Measurements from ENCODE around the gene KRTAP17-1. TPM values are rescaled to one million over a fixed set of nuclear protein-coding genes. Genes with fewer than 3 reads are reported as not detected.

The KRTAP17-1 gene
- not detected in 2 replicates for total RNA-seq (2012; rRNA removed)
- polyA plus RNA-seq (2012; rRNA removed), result not detected in 2 replicates
- polyA plus RNA-seq (2012; cell fraction: cytosol; rRNA removed), result not detected in 2 replicates
- not detected in 2 replicates for polyA plus RNA-seq (2012; cell fraction: nucleus; rRNA removed; ENCODE audit: low replicate concordance)
- not detected for Bru-seq, nascent RNA
- not detected for BruChase-seq, experiment 1, labeled RNA remaining after a 6-hour chase
- not detected for BruChase-seq, experiment 2, labeled RNA remaining after a 2-hour chase
- long read RNA-seq, result 0 reads

GRCh38 chr17:41315204-41315794 lies at the start of gene KRTAP17-1:
TSS of gene KRTAP17-1 (minus strand) at chr17:41315710. CDS start at chr17:41315650, 60 bp downstream.
- Histone ChIP-seq H3K4ac (ENCODE audit: low read depth, low read length) (no peak within 1 kb of the TSS), H2BK20ac (ENCODE audit: low read depth, low read length) (no peak within 1 kb of the TSS), H2BK5ac (ENCODE audit: low read depth, low read length, poor library complexity, severe bottlenecking) (no peak within 1 kb of the TSS), H4K91ac (ENCODE audit: insufficient read depth, low read depth, low read length) (no peak within 1 kb of the TSS), H3K18ac (ENCODE audit: low read depth, low read length) (no peak within 1 kb of the TSS), H2BK120ac (ENCODE audit: low read depth, low read length) (no peak within 1 kb of the TSS), H3K36me3 (ENCODE audit: control insufficient read depth, insufficient read depth, low read length) (no peaks in the 10 kb centered on the region), H3K56ac (ENCODE audit: extremely low read depth, insufficient read depth, low read length) (no peak within 1 kb of the TSS), H3K4me3 (ENCODE audit: insufficient read depth, low read depth, low read length) (no peak within 1 kb of the TSS), H4K20me1 (ENCODE audit: insufficient read depth, low read length) (no peaks in the 10 kb centered on the region), H3K23ac (ENCODE audit: low read depth, low read length) (no peak within 1 kb of the TSS), H3K14ac (replicated peaks; ENCODE audit: low read depth, low read length) (no peak within 1 kb of the TSS), H2AFZ (replicated peaks; ENCODE audit: low read length, poor library complexity) (peak within 1 kb of the TSS; percentile 9), H3K79me1 (ENCODE audit: low read depth in 1 of 2, low read length in 2 of 2) (no peaks in the 10 kb centered on the region), H3K27ac (ENCODE audit: insufficient read depth, low read length) (no peak within 1 kb of the TSS), H3K9me1 (ENCODE audit: insufficient read depth, low read length) (no peaks in the 10 kb centered on the region), H2BK15ac (ENCODE audit: low read depth, low read length) (no peak within 1 kb of the TSS), H2AK5ac (ENCODE audit: low read depth, low read length) (peak within 1 kb of the TSS; percentile 65; the same call in 1 of the 2 replicates), H3K4me1 (ENCODE audit: control insufficient read depth, insufficient read depth, low read length) (no peaks in the 10 kb centered on the region), H4K5ac (ENCODE audit: low read depth, low read length) (no peak within 1 kb of the TSS), H3K9ac (ENCODE audit: low read depth, low read length) (no peak within 1 kb of the TSS), H3K4me2 (ENCODE audit: low read depth, low read length) (no peak within 1 kb of the TSS), H2AK9ac (replicated peaks; ENCODE audit: low read depth, low read length, poor library complexity) (no peak within 1 kb of the TSS), H3K27me3 (ENCODE audit: control insufficient read depth, insufficient read depth, low read length) (peaks cover 5% of the 10 kb centered on the region), H4K8ac (ENCODE audit: low read depth in 2 of 2, low read length in 2 of 2) (no peak within 1 kb of the TSS), H3K9me3 (ENCODE audit: control insufficient read depth, insufficient read depth, low read length) (no peaks in the 10 kb centered on the region; the same call in 1 of the 2 replicates)
- POLR2A ChIA-PET (ENCODE audit: unreplicated experiment), result no interaction called here
- dilution Hi-C loops (cut with HindIII; ENCODE audit: low sequenced_read_pairs, unreplicated experiment), result no loop called here
- BruUV-seq (replicated peaks), result no TSS peak
- in situ Hi-C loops (cut with MboI; ENCODE audit: low sequenced_read_pairs), result loop anchor here (10.0 kb wide), 1 partner anchor 60 kb away; no protein-coding TSS in a partner anchor
- ATAC-seq (ENCODE audit: low read depth), result no peak
- 100% methylated on average over 2 of the region's 24 CpGs; no CpG with 5 or more reads in 1 of the 2 experiments for WGBS, 2 experiments (ENCODE audit: extremely low coverage in 2 of 2, insufficient read length in 1 of 2)
- intact Hi-C loops (cut with micrococcal nuclease), result no loop called here
- DNase-seq, result no peak
- CTCF ChIA-PET, result no interaction called here
- TF ChIP-seq, protein P1, sequence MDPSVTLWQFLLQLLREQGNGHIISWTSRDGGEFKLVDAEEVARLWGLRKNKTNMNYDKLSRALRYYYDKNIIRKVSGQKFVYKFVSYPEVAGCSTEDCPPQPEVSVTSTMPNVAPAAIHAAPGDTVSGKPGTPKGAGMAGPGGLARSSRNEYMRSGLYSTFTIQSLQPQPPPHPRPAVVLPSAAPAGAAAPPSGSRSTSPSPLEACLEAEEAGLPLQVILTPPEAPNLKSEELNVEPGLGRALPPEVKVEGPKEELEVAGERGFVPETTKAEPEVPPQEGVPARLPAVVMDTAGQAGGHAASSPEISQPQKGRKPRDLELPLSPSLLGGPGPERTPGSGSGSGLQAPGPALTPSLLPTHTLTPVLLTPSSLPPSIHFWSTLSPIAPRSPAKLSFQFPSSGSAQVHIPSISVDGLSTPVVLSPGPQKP (IDR thresholded peaks at IDR 0.05; ENCODE audit: borderline replicate concordance, low read depth, low read length), result no peak
- TF ChIP-seq FOS (IDR thresholded peaks at IDR 0.05; ENCODE audit: low read depth, low read length) (no peak), RAD21 (IDR thresholded peaks at IDR 0.05; ENCODE audit: low read length) (no peak), MXI1 (IDR thresholded peaks at IDR 0.05; ENCODE audit: borderline replicate concordance, low read depth, low read length) (no peak), CTCF (conservative IDR thresholded peaks at IDR 0.05; ENCODE audit: low read depth, low read length) (no peak), MAZ (IDR thresholded peaks at IDR 0.05; ENCODE audit: borderline replicate concordance, low read depth, low read length) (no peak), CHD1 (IDR thresholded peaks at IDR 0.05; ENCODE audit: low read depth, low read length) (no peak), BHLHE40 (IDR thresholded peaks at IDR 0.05; ENCODE audit: low read depth, low read length) (no peak), RFX5 (IDR thresholded peaks at IDR 0.05; ENCODE audit: low read depth, low read length) (no peak), RCOR1 (IDR thresholded peaks at IDR 0.05; ENCODE audit: insufficient replicate concordance, low read length) (no peak), MAFK (IDR thresholded peaks at IDR 0.05; ENCODE audit: low read depth, low read length) (no peak), NFE2L2 (IDR thresholded peaks at IDR 0.05; ENCODE audit: low read depth, low read length) (no peak), SMC3 (IDR thresholded peaks at IDR 0.05; ENCODE audit: low read depth, low read length) (no peak), POLR2A (IDR thresholded peaks at IDR 0.05; ENCODE audit: low read depth, low read length) (no peak)
- TF ChIP-seq, protein P2, sequence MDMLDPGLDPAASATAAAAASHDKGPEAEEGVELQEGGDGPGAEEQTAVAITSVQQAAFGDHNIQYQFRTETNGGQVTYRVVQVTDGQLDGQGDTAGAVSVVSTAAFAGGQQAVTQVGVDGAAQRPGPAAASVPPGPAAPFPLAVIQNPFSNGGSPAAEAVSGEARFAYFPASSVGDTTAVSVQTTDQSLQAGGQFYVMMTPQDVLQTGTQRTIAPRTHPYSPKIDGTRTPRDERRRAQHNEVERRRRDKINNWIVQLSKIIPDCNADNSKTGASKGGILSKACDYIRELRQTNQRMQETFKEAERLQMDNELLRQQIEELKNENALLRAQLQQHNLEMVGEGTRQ (IDR thresholded peaks at IDR 0.05; ENCODE audit: low read depth, low read length), result no peak
